NCI-H526 (cell line): ENCODE data around the gene FGGY.
"Not testable (repeated sequence)": the region's sequence is repeated elsewhere in the genome, so short reads cannot be mapped to it uniquely, and the experiment has no call there.

Experiments
- DNase-seq, 2 experiments: peaks; one replicate each; lab custom pipeline; 2025; lab: John Stamatoyannopoulos, UW

FGGY gene

GRCh38 chr1:59350521-59350920 is 53.6 kb downstream of the FGGY start:
- DNase-seq = no peak

- no peak for DNase-seq
Observed at GRCh38 chr1:59352065-59352464, 55.2 kb downstream of the FGGY start.

- no peak for DNase-seq
Observed at GRCh38 chr1:59353453-59353852, 56.6 kb downstream of the FGGY start.

GRCh38 chr1:59354239-59354638 is 57.3 kb downstream of the FGGY start:
- not testable (repeated sequence) for DNase-seq

GRCh38 chr1:59354709-59355337 is 57.9 kb downstream of the FGGY start:
- DNase-seq = no peak

GRCh38 chr1:59355361-59355760 is 58.5 kb downstream of the FGGY start:
- peak in 1 of 2 experiments; percentile 35 for DNase-seq

- DNase-seq = no peak
Observed at GRCh38 chr1:59356627-59357026, 59.7 kb downstream of the FGGY start.

DNA sequence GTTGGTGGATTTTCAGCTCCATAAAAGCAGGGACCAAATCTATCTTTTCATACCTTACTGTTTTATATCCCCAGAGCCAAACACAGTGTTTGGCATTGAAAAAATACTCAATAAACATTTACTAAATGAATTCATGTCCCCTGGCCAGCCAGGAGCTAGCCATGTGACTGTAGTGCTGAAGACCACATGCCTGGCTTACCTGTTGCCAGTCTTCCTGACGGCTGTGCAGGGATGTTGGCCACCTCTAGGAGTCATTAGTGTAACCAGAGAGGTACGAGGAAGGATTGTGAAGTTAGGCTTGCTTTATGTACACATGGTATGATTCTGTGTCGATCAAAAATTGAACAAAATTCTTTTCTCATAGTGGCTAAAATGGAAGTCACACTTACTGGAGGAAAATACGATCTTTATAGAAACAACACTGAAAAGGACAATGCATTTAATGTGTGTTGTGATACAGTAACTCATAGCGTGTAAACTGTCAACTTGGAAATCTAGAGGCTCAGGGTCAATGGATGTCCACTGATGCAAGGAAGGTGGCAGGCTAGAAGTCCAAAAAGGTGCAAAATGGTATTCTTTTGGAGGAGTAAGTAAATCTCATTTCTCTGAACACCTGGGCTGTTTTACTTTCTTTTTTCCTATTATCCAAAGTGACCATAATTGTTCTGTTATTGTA is 60.9 kb downstream of the FGGY start:
- no peak for DNase-seq

DNA sequence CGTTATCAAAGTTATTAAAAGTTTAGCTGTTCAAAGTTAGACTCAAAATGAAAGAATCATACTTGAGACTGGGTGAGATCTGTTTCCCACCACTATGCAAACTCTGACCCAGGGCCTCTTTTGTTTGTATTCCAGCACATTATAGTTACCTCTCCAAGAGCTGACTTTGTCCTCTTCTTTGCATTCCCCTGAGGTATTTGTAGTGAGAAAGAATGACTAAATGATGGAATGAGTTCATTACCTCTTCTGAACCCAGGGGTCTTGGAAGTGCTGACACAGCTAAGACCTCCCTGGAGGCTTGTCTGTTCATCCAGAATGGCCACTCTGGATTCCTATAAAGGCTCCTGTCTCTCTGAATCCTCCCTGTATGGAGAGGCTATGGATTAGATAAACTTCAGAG is 62.4 kb downstream of the FGGY start:
- DNase-seq = no peak

DNA sequence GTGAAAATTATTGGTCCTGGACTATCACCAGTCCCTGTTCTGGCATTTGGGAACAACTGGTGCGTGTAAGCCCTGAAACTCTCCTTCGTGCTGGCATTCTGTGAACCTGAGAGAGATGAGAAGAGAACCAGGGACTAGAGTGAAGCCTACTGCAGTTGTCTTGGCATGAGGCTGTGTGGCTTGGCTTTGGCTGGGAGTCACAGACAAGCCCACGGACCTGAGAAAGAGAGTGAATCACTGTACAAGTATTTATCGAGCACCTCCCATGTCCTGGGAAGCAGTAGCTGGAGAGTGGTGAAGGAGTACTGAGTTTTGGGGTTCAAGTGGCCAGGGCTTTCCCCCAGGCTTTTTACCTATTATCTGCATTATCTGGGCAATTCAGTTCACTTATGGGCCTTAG is 63.3 kb downstream of the FGGY start:
- DNase-seq = no peak

DNA sequence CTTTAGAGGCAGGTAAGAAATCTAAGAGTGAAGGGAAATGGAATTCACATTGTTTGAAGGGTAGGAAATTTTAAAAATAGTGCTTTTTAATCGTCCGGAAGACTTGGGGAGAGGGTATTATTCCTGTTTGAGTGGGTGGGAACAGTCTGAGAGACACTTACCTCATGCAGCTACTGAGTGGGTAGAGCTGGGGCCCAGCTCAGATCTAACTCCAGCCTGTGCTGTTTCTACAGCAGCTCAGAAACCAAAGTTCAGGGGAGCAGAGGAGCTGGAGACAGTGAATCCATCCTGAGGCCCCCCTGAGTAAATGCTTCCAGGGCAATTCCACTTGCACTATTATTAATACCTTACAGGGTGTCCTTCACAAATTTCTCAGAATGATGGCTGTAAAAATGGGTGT is 63.8 kb downstream of the FGGY start:
- DNase-seq = no peak

GRCh38 chr1:59361766-59362165 is 64.9 kb downstream of the FGGY start:
- no peak for DNase-seq

DNA sequence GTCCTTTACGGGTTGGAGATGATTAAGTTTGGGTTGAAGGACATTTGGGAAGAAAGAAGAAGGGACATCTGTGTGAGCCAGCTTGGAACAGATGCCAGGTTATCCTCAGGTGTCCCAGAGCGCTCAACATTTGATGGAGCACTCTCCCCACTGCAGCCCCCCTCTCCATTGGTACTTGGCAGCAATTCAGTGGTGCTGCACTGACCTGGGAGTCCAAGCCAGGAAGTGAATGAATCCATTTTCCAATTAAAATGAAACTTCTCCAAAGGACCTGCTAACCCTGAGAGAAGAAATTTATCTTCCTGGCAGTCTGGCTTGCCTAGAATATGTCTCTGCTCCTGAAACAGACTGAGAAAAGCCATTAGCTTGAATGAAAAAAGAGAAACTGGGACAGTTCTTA is 67.1 kb downstream of the FGGY start:
- no peak for DNase-seq

DNA sequence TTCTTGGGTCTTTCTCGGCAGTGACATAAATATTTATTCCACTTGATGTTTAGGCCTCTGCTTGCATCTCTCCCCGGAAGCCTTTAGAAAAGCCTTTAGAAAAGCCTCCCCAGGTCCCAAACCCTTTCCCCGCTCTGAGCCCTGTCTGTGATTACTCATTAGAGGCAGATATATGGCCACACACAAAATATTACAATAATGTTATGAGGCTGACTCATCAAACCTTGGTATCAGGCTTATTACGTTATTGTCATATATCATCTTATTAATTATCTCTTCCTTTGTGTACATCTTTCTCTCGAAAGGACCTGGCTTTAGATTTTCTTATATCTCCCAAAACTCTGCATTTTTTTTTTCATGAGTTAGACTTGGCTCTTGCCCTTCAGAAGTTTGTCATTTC is 69.5 kb downstream of the FGGY start:
- DNase-seq = no peak

GRCh38 chr1:59367301-59368007 is 70.6 kb downstream of the FGGY start:
- DNase-seq = no peak

DNA sequence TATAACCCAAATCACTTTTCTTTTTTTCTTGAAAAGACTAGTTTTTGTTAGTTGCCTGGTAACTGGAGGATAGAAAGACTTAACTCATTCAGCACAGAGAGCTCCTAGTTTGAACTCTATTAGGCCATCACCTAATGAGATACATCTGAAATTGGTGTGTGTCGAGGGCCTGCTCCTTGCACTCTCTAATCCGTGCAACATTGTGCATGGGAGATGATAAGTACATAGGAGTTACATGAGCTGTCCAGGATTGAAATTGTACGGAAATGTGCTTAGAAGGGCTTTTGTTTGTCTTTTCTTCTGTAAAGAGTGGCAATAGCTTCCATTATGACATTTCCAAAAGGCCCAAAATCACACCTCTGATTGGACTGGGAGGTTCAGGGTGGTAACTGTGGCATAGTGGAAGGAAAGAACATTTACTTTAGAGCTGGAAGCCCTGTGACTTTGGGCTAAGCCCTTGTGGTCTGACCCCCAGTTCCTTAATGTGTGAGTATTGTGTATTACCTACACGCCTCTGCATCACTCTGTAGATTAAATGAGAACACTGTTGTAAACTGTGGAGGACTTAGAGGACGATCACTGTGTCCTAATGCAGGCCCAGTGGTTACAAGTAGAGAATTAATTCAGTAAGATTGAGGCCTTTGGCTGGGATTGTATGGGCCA is 71.2 kb downstream of the FGGY start:
- DNase-seq = no peak

- no peak for DNase-seq
Observed at GRCh38 chr1:59375321-59376220, 78.7 kb downstream of the FGGY start.

DNA sequence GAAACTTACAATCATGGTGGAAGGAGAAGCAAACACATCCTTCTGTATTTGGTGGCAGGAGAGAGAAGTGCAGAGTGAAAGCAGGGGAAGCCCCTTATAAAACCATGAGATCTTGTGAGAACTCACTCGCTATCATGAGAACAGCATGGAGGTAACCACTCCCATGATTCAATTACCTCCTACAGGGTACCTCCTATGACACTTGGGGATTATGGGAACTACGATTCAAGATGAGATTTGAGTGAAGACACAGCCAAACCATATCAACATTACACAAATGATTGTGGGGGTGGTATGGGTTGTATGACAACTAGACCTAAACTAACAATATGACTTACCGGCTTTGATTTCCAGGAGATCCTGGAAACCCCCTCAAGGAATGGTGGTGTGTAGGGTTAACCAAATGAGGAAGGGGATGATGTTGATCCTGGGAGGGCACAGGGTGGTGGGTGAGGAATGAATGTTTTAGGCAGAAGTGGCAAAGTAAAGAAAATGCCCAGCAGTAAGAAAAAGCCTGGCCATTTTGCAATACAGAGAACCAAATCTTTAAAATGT is 80.5 kb downstream of the FGGY start:
- DNase-seq = no peak

GRCh38 chr1:59378621-59379370 is 81.9 kb downstream of the FGGY start:
- DNase-seq = no peak

DNA sequence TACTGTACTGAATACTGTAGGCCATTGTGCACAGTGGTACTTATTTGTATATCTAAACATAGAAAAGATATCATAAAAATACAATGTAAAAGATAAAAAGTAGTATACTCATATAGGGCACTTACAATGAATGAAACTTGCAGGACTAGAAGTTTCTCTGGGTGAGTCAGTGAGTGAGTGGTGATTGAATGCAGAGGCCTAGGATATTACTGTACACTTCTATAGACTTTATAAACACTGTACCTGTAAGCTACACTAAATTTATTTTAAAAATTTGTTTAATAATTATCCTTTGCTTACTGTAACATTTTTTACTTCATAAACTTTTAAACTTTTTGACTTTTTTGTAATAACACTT is 82.5 kb downstream of the FGGY start:
- peak in 1 of 2 experiments; percentile 33 for DNase-seq

GRCh38 chr1:59383963-59384362 is 87.1 kb downstream of the FGGY start:
- DNase-seq = no peak
